ENCODE measurements around the gene KCNH1. TPM values are rescaled to one million over a fixed set of nuclear protein-coding genes. Genes with fewer than 3 reads are reported as not detected.

Gene KCNH1
- total RNA-seq, 1 donor from 2014 or later, result not detected

- H3K4me1 Mint-ChIP-seq, result peaks cover 5% of the 10 kb centered on the region
These were observed 444.1 kb downstream of the KCNH1 start for GRCh38 chr1:210689826-210690225.

DNA sequence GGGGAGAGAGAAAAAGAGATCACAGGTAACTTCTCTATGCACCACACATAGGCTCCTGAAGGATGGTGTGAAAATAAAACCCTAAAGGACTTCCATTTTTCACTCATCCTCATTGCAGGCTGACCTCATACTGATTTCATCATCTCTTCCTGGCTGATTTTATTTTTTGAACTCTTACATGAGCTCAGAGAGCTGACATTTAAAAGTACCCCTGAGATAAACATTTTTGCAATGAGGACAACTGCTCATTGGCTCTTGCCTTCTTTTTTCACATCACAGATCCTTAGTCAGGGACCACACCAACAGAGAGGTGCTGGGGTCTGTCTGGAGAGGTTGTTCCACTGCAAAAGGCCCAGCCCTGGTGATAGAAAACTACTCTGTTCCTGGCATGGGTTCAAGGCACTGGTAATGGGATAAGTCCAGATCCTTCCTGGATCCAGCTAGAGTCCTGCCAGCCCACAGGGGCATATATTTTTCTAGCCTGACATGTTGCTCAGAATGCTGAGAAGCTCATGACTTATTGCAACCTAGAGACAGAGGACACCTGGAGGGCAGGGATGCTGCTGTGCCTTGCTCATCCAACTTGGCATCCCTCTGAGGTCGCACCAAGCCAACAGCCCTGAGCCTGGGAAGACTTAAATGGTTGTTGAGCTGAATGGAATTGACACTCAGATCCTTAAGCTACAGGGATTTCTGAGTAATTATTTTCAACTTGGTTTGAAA, 445.3 kb downstream of the KCNH1 start:
- Mint-ChIP-seq H3K27ac (no peak overlapping the region), H3K9me3 (no peaks in the 10 kb centered on the region)
- intact Hi-C loops (cut with micrococcal nuclease), result no loop called here

More at GRCh38 chr1:210689826-210690225, 444.1 kb downstream of the KCNH1 start:
- intact Hi-C loops (cut with micrococcal nuclease), result no loop called here
- no peaks in the 10 kb centered on the region for H3K36me3 Mint-ChIP-seq (ENCODE audit: low read depth)
- H3K9me3 Mint-ChIP-seq, result no peaks in the 10 kb centered on the region
- no peak overlapping the region for H3K4me3 Mint-ChIP-seq
- no peak for DNase-seq
- H3K27me3 Mint-ChIP-seq, result no peaks in the 10 kb centered on the region
- H3K27ac Mint-ChIP-seq, result no peak overlapping the region

DNA sequence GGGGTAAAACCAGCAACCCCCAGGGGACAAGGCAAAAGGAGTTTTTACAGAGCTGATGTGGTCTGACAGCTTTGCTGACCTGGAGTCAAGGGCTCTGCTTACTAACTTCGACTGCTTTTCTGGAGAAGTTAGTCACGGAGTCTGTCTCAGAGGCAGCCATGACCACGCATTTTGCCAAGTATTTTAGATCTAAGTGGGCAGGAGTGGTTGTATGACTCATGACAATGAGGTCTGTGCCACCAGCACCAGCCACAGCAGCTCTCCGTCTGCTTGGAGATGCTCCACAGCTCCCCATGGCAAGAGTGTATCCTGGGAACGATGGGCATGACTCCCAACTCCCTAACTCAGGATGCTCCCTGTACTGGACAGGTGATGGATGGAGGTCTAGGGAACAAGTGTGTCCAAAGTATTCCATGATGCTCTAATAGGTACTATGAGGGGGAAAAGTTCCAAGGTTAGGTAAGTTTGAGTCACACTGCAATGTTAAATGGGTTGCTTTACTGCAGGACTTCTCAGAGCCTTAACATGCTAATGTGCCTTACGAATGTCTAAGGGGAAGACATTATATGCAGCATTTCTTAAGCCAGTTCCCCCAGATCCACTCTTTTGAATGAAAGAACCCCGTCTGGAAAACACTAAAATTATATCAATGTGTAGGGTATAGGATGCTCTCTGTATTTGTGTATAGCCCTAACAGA, 446.2 kb downstream of the KCNH1 start:
- H3K27me3 Mint-ChIP-seq, result no peaks in the 10 kb centered on the region
- no peak overlapping the region for H3K27ac Mint-ChIP-seq
- no peaks in the 10 kb centered on the region for H3K36me3 Mint-ChIP-seq (ENCODE audit: low read depth)
- no peak for DNase-seq
- no peaks in the 10 kb centered on the region for H3K9me3 Mint-ChIP-seq
- intact Hi-C loops (cut with micrococcal nuclease), result no loop called here
- no peaks in the 10 kb centered on the region for H3K4me1 Mint-ChIP-seq
- no peak overlapping the region for H3K4me3 Mint-ChIP-seq

More for the DNA sequence above, 445.3 kb downstream of the KCNH1 start:
- no peaks in the 10 kb centered on the region for H3K36me3 Mint-ChIP-seq (ENCODE audit: low read depth)
- H3K4me3 Mint-ChIP-seq, result no peak overlapping the region
- no peak for DNase-seq
- peaks cover 5% of the 10 kb centered on the region for H3K4me1 Mint-ChIP-seq
- no peaks in the 10 kb centered on the region for H3K27me3 Mint-ChIP-seq

DNA sequence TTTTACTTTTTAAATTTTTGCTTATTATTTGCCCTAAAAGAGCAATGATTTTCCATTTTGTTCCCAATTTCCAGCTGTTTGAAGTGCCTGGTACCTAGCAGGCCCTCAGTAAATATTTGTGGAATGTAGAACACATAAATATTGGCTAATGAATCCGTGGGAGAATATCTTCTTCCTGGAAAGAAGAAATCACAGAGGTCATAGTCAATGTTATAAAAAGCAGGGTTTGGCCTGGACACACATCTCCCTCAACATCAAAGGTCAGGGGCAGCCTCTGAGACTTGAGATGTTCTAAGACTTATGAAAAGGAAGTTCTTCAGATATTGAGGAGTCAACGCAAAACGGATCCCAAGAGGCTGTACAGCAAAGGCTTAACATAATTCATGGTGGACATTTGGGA, 447.1 kb downstream of the KCNH1 start:
- Mint-ChIP-seq H3K9me3 (no peaks in the 10 kb centered on the region), H3K27ac (no peak overlapping the region), H3K4me1 (no peaks in the 10 kb centered on the region), H3K27me3 (no peaks in the 10 kb centered on the region), H3K4me3 (no peak overlapping the region), H3K36me3 (ENCODE audit: low read depth) (no peaks in the 10 kb centered on the region)
- intact Hi-C loops (cut with micrococcal nuclease), result no loop called here
- no peak for DNase-seq

GRCh38 chr1:210685295-210685650, 448.7 kb downstream of the KCNH1 start:
- H3K27ac Mint-ChIP-seq, result no peak overlapping the region

DNA sequence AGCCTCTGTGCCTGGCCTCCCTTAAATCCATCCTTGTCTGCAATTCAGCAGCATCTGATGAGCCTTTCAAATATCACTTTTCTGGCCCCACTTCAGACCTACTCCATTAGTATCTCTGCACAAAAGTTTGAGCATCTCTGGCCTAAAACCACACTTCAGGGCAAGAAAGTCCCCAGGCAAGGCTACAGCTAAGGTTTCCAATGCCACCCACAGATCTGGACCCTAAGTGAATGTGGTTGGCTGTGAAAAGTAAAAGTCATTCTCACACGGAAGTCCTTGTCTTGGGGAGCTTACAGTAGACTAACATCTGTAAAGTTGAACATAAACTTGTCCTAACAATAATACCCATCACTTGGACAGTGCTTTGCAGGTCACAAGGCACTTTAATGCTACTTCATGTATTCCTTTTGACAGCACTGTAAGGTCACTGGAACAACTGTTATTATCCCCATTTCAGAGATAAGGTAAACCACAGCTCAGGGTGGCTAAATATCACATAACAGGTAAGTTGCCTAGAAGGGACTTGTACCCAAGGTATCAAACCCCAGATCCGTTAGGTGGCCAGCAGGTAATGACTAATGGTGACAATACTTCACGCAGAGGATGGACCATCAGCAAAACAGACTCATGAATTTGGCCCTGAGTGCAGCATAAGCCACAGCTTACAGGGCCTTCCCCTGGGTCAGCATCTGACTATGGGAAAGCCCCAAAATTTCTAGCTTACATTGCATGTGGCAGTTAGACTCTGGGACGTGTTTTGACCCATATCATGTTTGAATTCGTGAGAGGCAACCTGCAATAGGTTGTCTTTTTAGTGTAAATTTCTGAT, 449.3 kb downstream of the KCNH1 start:
- no peaks in the 10 kb centered on the region for H3K36me3 Mint-ChIP-seq (ENCODE audit: low read depth)
- intact Hi-C loops (cut with micrococcal nuclease), result no loop called here
- H3K9me3 Mint-ChIP-seq, result no peaks in the 10 kb centered on the region
- H3K27ac Mint-ChIP-seq, result no peak overlapping the region
- H3K4me1 Mint-ChIP-seq, result no peaks in the 10 kb centered on the region
- H3K27me3 Mint-ChIP-seq, result no peaks in the 10 kb centered on the region
- no peak overlapping the region for H3K4me3 Mint-ChIP-seq
- DNase-seq, result no peak

More at GRCh38 chr1:210685295-210685650, 448.7 kb downstream of the KCNH1 start:
- no peaks in the 10 kb centered on the region for H3K9me3 Mint-ChIP-seq
- H3K27me3 Mint-ChIP-seq, result no peaks in the 10 kb centered on the region
- intact Hi-C loops (cut with micrococcal nuclease), result no loop called here
- DNase-seq, result no peak
- no peaks in the 10 kb centered on the region for H3K36me3 Mint-ChIP-seq (ENCODE audit: low read depth)
- H3K4me1 Mint-ChIP-seq, result no peaks in the 10 kb centered on the region
- H3K4me3 Mint-ChIP-seq, result no peak overlapping the region

DNA sequence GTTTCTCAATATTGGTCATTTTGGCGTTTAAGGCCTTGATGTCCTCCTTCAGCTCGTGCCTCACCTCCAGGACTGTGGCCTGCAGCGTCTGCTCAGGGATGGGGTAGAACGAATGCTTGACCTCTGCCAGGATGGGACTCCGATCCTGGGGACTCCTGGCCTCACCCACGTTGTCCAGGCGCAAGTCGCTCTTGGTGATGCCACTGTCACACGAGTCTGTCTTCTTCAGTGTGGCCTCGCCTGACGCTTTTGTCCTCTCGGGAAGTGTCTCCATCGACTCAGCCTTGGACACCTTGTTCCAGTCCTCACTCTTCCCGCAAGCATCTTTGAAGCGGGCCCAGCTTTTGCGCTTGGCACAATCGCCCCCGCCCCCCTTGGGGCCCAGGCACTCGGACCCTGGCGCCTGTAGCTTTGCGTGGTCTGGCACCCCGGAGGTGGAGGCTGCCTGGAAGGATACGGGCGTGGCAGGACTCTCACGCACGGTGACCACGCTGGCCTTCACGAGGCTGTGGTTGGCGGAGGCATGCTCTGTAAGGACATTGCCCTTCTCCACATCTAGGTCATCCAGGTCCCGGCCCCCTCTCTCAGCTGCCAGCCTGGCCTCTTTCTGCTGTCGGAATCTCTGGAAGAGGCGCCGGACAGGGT, 450.4 kb downstream of the KCNH1 start:
- Mint-ChIP-seq H3K27ac (no peak overlapping the region), H3K4me3 (no peak overlapping the region)
- intact Hi-C loops (cut with micrococcal nuclease), result no loop called here

DNA sequence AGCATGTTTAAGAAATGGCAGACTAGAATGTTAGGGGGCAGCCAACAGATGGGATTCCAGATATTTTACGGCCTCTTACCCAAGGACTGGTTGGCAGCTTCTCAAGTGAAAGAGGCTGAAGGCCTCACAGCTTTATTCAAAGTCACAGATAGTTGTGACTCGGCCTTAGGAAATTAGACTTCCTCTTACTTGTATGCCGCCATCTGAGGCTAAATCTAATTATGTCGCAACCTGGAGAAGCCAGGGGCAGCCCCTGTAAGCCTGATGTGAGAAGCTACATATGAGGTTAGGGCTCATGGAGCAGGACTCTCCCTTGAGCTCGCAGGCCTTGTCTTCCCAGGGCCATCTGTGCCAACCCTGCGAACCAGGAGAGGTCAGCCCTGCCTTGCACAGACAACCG, 452.8 kb downstream of the KCNH1 start:
- H3K4me1 Mint-ChIP-seq, result no peaks in the 10 kb centered on the region
- H3K27ac Mint-ChIP-seq, result no peak overlapping the region
- no peak overlapping the region for H3K4me3 Mint-ChIP-seq
- H3K36me3 Mint-ChIP-seq (ENCODE audit: low read depth), result no peaks in the 10 kb centered on the region
- intact Hi-C loops (cut with micrococcal nuclease), result no loop called here
- no peaks in the 10 kb centered on the region for H3K27me3 Mint-ChIP-seq
- H3K9me3 Mint-ChIP-seq, result no peaks in the 10 kb centered on the region
- DNase-seq, result no peak

More for the DNA sequence above, 450.4 kb downstream of the KCNH1 start:
- H3K36me3 Mint-ChIP-seq (ENCODE audit: low read depth), result no peaks in the 10 kb centered on the region
- no peaks in the 10 kb centered on the region for H3K9me3 Mint-ChIP-seq
- no peak for DNase-seq
- H3K27me3 Mint-ChIP-seq, result no peaks in the 10 kb centered on the region
- no peaks in the 10 kb centered on the region for H3K4me1 Mint-ChIP-seq

- Mint-ChIP-seq H3K27me3 (no peaks in the 10 kb centered on the region), H3K9me3 (no peaks in the 10 kb centered on the region), H3K4me3 (no peak overlapping the region), H3K27ac (no peak overlapping the region), H3K36me3 (ENCODE audit: low read depth) (no peaks in the 10 kb centered on the region), H3K4me1 (no peaks in the 10 kb centered on the region)
- intact Hi-C loops (cut with micrococcal nuclease), result no loop called here
- no peak for DNase-seq
These were observed 455.6 kb downstream of the KCNH1 start for GRCh38 chr1:210678306-210678705.

DNA sequence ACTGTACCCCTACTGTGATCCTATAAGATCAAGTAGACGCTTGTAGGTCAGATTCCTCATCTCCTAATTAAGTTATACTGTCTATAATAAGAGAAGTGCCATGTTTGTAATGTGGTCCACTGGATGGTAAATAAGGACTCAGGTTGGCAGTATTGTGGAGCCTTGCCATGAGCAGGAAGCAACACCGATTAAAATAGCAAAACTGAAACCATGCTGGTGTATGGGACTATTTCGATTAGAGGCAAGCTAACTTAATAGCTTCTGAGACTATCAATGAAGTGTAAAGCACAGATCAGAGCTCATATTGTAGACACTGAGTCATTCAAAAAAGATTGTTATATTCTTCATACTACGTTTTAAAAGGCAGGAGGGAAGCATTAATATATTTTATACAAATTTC, 456.4 kb downstream of the KCNH1 start:
- DNase-seq, result no peak
- no peaks in the 10 kb centered on the region for H3K9me3 Mint-ChIP-seq

DNA sequence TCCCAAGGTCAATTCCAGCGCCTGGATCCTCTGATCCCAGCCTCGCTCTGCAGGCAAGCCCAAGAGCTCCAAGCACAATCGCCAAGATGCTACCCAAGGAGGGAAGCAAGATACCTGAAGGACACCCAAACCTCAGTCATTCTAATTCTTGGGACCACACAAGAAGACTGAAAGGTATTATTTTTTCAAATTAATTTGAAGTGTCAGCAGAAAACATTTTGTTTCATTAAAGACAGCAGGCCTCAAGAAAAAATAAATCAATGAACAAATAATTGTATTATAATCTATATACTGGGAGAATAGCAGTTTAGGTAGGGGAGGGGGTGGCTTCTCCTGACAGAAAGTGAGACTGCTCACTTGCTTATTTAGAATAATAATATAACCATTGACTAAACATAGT, 457.4 kb downstream of the KCNH1 start:
- Mint-ChIP-seq H3K27me3 (no peaks in the 10 kb centered on the region), H3K27ac (no peak overlapping the region), H3K9me3 (no peaks in the 10 kb centered on the region), H3K4me1 (no peaks in the 10 kb centered on the region), H3K4me3 (no peak overlapping the region), H3K36me3 (ENCODE audit: low read depth) (no peaks in the 10 kb centered on the region)
- DNase-seq, result no peak
- intact Hi-C loops (cut with micrococcal nuclease), result no loop called here

More for the DNA sequence above, 456.4 kb downstream of the KCNH1 start:
- H3K4me1 Mint-ChIP-seq, result no peaks in the 10 kb centered on the region
- no peak overlapping the region for H3K27ac Mint-ChIP-seq
- intact Hi-C loops (cut with micrococcal nuclease), result no loop called here
- no peak overlapping the region for H3K4me3 Mint-ChIP-seq
- H3K36me3 Mint-ChIP-seq (ENCODE audit: low read depth), result no peaks in the 10 kb centered on the region
- no peaks in the 10 kb centered on the region for H3K27me3 Mint-ChIP-seq

- no peak overlapping the region for H3K4me3 Mint-ChIP-seq
- no peaks in the 10 kb centered on the region for H3K9me3 Mint-ChIP-seq
- DNase-seq, result no peak
- H3K27ac Mint-ChIP-seq, result no peak overlapping the region
- H3K27me3 Mint-ChIP-seq, result no peaks in the 10 kb centered on the region
- intact Hi-C loops (cut with micrococcal nuclease), result no loop called here
- H3K4me1 Mint-ChIP-seq, result no peaks in the 10 kb centered on the region
- H3K36me3 Mint-ChIP-seq (ENCODE audit: low read depth), result no peaks in the 10 kb centered on the region
These were observed 459.8 kb downstream of the KCNH1 start for GRCh38 chr1:210674151-210674550.

GRCh38 chr1:210669951-210670350, 464.0 kb downstream of the KCNH1 start:
- Mint-ChIP-seq H3K27me3 (no peaks in the 10 kb centered on the region), H3K27ac (no peak overlapping the region), H3K4me3 (no peak overlapping the region), H3K36me3 (ENCODE audit: low read depth) (no peaks in the 10 kb centered on the region), H3K9me3 (no peaks in the 10 kb centered on the region), H3K4me1 (no peaks in the 10 kb centered on the region)
- intact Hi-C loops (cut with micrococcal nuclease), result no loop called here
- no peak for DNase-seq

All from activated CD4-positive, alpha-beta T cell treated with anti-CD3 and anti-CD28 coated beads, Interleukin-2, amount 10 ng/mL, durations not matched to agents 24 days and 14 days (primary cell).